Measurements from ENCODE around the gene ASTN1. TPM values are rescaled to one million over a fixed set of nuclear protein-coding genes. Genes with fewer than 3 reads are reported as not detected.

ASTN1 gene
- total RNA-seq, 4 donors from 2014 or later = 0.93 to 2.9 (median 2.3) TPM

DNA sequence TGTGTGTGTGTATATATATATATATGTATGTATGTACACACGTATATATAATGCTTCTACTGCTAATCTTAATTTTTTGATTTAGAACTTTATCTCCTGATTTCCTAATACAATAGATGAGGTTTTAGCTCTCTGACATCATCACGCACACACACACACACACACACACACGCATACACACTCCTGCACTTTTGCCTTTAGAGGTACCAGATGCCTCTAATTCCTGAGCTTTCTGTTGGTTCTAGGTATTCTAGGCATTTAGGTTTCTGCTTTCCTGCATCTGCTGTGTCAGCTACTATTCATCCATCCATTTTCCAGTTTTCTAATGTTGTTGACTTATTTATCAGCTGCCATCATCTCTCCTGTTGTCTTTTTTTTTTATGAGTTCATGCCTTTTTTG, 348.3 kb downstream of the ASTN1 start:
- no peaks in the 10 kb centered on the region for H3K36me3 ChIP-seq
- no peaks in the 10 kb centered on the region for H3K27me3 ChIP-seq
- H3K4me1 ChIP-seq = peaks cover 0 to 3% (median 0%) of the 10 kb centered on the region in 3 donors
- ATAC-seq = no peak
- 81 to 86% methylated on average over 2 to 3 of the region's 3 CpGs for WGBS, 2 donors (ENCODE audit: low coverage in 1 of 2)
- no peaks in the 10 kb centered on the region for H3K9me3 ChIP-seq
- H3K27ac ChIP-seq = no peak overlapping the region
- TF ChIP-seq, protein P1, sequence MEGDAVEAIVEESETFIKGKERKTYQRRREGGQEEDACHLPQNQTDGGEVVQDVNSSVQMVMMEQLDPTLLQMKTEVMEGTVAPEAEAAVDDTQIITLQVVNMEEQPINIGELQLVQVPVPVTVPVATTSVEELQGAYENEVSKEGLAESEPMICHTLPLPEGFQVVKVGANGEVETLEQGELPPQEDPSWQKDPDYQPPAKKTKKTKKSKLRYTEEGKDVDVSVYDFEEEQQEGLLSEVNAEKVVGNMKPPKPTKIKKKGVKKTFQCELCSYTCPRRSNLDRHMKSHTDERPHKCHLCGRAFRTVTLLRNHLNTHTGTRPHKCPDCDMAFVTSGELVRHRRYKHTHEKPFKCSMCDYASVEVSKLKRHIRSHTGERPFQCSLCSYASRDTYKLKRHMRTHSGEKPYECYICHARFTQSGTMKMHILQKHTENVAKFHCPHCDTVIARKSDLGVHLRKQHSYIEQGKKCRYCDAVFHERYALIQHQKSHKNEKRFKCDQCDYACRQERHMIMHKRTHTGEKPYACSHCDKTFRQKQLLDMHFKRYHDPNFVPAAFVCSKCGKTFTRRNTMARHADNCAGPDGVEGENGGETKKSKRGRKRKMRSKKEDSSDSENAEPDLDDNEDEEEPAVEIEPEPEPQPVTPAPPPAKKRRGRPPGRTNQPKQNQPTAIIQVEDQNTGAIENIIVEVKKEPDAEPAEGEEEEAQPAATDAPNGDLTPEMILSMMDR (IDR thresholded peaks at IDR 0.05) = no peak
- no peak for TF ChIP-seq POLR2AphosphoS5 (IDR thresholded peaks at IDR 0.05)
- TF ChIP-seq POLR2A (IDR thresholded peaks at IDR 0.05) = no peak
- no peak for TF ChIP-seq EP300 (IDR thresholded peaks at IDR 0.05)
- no peak overlapping the region for H3K4me3 ChIP-seq

- Histone ChIP-seq H3K36me3 (no peaks in the 10 kb centered on the region), H3K4me3 (no peak overlapping the region), H3K9me3 (no peaks in the 10 kb centered on the region), H3K4me1 (peaks cover 0 to 3% (median 0%) of the 10 kb centered on the region in 3 donors), H3K27me3 (no peaks in the 10 kb centered on the region), H3K27ac (no peak overlapping the region)
- no peak for ATAC-seq
- WGBS, 2 donors (ENCODE audit: low coverage in 1 of 2) = 80% methylated on average over 6 of the region's 6 CpGs
- TF ChIP-seq POLR2AphosphoS5 (IDR thresholded peaks at IDR 0.05) (no peak), POLR2A (IDR thresholded peaks at IDR 0.05) (no peak), EP300 (IDR thresholded peaks at IDR 0.05) (no peak)
- TF ChIP-seq, protein P1 (IDR thresholded peaks at IDR 0.05) = no peak
Observed at GRCh38 chr1:176815621-176816020, 348.9 kb downstream of the ASTN1 start.

DNA sequence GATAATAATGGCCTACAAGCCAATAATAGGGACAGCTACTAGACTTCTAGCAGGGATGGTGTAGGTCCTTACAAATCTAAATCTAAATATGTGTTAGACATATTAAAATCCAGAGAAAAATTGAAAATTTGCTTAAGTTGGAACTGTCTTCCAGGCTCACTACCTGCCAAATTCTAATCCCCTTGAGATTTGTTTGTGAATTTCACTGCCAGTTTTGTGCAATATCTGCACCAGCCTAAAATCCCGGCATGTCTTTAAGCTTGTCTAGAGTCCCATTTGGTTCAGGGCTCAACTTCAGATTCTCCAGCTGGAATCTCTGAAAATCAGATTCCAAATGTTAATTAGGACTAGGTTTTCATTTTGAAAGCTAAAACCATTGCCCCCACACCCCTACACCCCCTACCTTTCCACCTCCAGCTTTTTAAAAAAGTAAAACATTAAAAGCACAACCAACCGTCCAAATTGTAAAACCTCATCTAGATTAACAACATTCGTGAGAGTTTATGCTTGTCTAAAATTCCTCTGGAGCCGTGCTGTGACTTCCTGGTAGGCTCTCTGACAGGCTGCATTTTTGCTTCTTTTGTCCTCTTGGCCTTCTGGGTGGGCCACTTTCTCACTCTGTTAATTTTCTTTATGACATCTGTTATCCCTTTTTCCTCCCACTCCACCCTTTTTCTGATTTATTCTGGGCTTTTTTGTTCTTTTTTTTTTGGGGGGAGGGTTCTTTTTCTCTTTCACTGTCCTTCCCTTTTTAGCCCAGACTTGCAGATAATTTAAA, 352.8 kb downstream of the ASTN1 start:
- Histone ChIP-seq H3K27me3 (no peaks in the 10 kb centered on the region), H3K4me1 (peaks cover 0 to 3% (median 0%) of the 10 kb centered on the region in 3 donors), H3K36me3 (no peaks in the 10 kb centered on the region), H3K27ac (no peak overlapping the region), H3K4me3 (no peak overlapping the region), H3K9me3 (no peaks in the 10 kb centered on the region)
- ATAC-seq = no peak
- TF ChIP-seq, protein P1 (IDR thresholded peaks at IDR 0.05) = no peak
- TF ChIP-seq POLR2A (IDR thresholded peaks at IDR 0.05) (no peak), POLR2AphosphoS5 (IDR thresholded peaks at IDR 0.05) (no peak), EP300 (IDR thresholded peaks at IDR 0.05) (no peak)
- WGBS, 2 donors (ENCODE audit: low coverage in 1 of 2) = 12 to 27% methylated on average over 4 of the region's 4 CpGs

- H3K27ac ChIP-seq = no peak overlapping the region
- peaks cover 0 to 3% (median 0%) of the 10 kb centered on the region in 3 donors for H3K4me1 ChIP-seq
- H3K4me3 ChIP-seq = no peak overlapping the region
- H3K36me3 ChIP-seq = no peaks in the 10 kb centered on the region
- TF ChIP-seq, protein P1 (IDR thresholded peaks at IDR 0.05) = no peak
- TF ChIP-seq POLR2AphosphoS5 (IDR thresholded peaks at IDR 0.05) = no peak
- TF ChIP-seq EP300 (IDR thresholded peaks at IDR 0.05) = no peak
- no peak for TF ChIP-seq POLR2A (IDR thresholded peaks at IDR 0.05)
- ATAC-seq = no peak
- no peaks in the 10 kb centered on the region for H3K9me3 ChIP-seq
- H3K27me3 ChIP-seq = no peaks in the 10 kb centered on the region
- 50 to 66% methylated on average over 1 to 2 of the region's 2 CpGs for WGBS, 2 donors (ENCODE audit: low coverage in 1 of 2)
Observed at GRCh38 chr1:176809292-176809691, 355.2 kb downstream of the ASTN1 start.

Small RNAs within 50 kb of the gene (small RNA-seq; reads per million reads assigned to genes)
- gene MIR488 = 0 to 0.18 (median 0) reads per million in 4 donors

Other genes starting within 250 kb of the ASTN1 start
- gene BRINP2, start 6.2 kb upstream of the ASTN1 start, total RNA-seq = 1 to 10 TPM in 2 of 4 donors, under 1 TPM in 1, not detected in 1; 0.62 to 3.3 (median 1.2) TPM

Data from gastroesophageal sphincter (tissue), 4 donors.